CD14-positive monocyte (primary cell): ENCODE measurements around the gene CXCR3. TPM values are rescaled to one million over a fixed set of nuclear protein-coding genes. Genes with fewer than 3 reads are reported as not detected.

Experiments used
- DNase-seq, 3 donors: peaks; one replicate each; pipeline ENCODE4 v3.0.0-alpha.2; 2011 to 2022
- H2AFZ ChIP-seq: 2 replicates; pipeline ENCODE4 v1.6.0; 2012; ENCODE audit warnings: mild to moderate bottlenecking, low read depth, low read length, inconsistent platforms; ENCODE audit not compliant: insufficient read depth, poor library complexity, severe bottlenecking
- H3K27ac ChIP-seq, 2 donors: 1 replicate in 1 of 2; 2 replicates in 1 of 2; pipeline ENCODE4 v1.5.1; 2012 to 2013; ENCODE audit warnings: low read length in 2 of 2, control low read depth in 1 of 2, inconsistent platforms in 1 of 2, low read depth in 1 of 2, mild to moderate bottlenecking in 1 of 2
- H3K27me3 ChIP-seq, 2 donors: one replicate each; pipeline versions ENCODE4 v1.6.0 to v1.6.1; 2011 to 2013; ENCODE audit warnings: low read length in 2 of 2; ENCODE audit not compliant: control insufficient read depth in 2 of 2, insufficient read depth in 2 of 2
- H3K36me3 ChIP-seq, 2 donors: replicated peaks in 1 of 2; 1 replicate in 1 of 2; 2 replicates in 1 of 2; pipeline versions ENCODE4 v1.5.1 to v1.6.1; 2012 to 2013; ENCODE audit warnings: low read length in 2 of 2, control low read depth in 1 of 2, inconsistent platforms in 1 of 2, mild to moderate bottlenecking in 1 of 2; ENCODE audit not compliant: insufficient read depth in 2 of 2, control insufficient read depth in 1 of 2
- H3K4me1 ChIP-seq, 2 donors: 1 replicate in 1 of 2; 2 replicates in 1 of 2; pipeline versions ENCODE4 v1.5.1 to v1.6.1; 2012 to 2013; ENCODE audit warnings: low read length in 2 of 2, control low read depth in 1 of 2, inconsistent platforms in 1 of 2, mild to moderate bottlenecking in 1 of 2, moderate library complexity in 1 of 2; ENCODE audit not compliant: insufficient read depth in 2 of 2, control insufficient read depth in 1 of 2
- H3K4me2 ChIP-seq: replicated peaks from 2 replicates; pipeline ENCODE3; 2012; ENCODE audit warnings: low read length, moderate library complexity, mild to moderate bottlenecking; ENCODE audit not compliant: poor library complexity, severe bottlenecking; ENCODE audit errors: extremely low read depth
- H3K4me3 ChIP-seq, 3 experiments: fragments of 200-600 bp in 1 of 3; sonication (generic) in 1 of 3; replicated peaks in 1 of 3; 1 replicate in 2 of 3; 2 replicates in 1 of 3; pipeline ENCODE4 v1.5.1; 2011 to 2013; ENCODE audit warnings: low read length in 3 of 3, mild to moderate bottlenecking in 3 of 3, control low read depth in 2 of 3, low read depth in 2 of 3, inconsistent platforms in 1 of 3, moderate library complexity in 1 of 3
- H3K79me2 ChIP-seq: 2 replicates; pipeline ENCODE4 v1.6.0; 2012; ENCODE audit warnings: mild to moderate bottlenecking, control low read depth, inconsistent platforms, low read length, moderate library complexity; ENCODE audit not compliant: insufficient read depth
- H3K9ac ChIP-seq: 2 replicates; pipeline ENCODE4 v1.6.0; 2017; ENCODE audit warnings: low read length, mild to moderate bottlenecking; ENCODE audit not compliant: insufficient read depth, poor library complexity, severe bottlenecking
- H3K9me3 ChIP-seq, 2 donors: replicated peaks in 1 of 2; 1 replicate in 1 of 2; 2 replicates in 1 of 2; pipeline versions ENCODE4 v1.5.1 to v1.6.1; 2012 to 2013; ENCODE audit warnings: low read length in 2 of 2, control low read depth in 1 of 2; ENCODE audit not compliant: control insufficient read depth in 1 of 2, insufficient read depth in 1 of 2
- H4K20me1 ChIP-seq: 2 replicates; pipeline ENCODE4 v1.6.0; 2012; ENCODE audit warnings: mild to moderate bottlenecking, low read length, control low read depth, moderate library complexity; ENCODE audit not compliant: insufficient read depth
- H3K27ac Mint-ChIP-seq, 7 donors: one replicate each; pipeline ENCODE4 v1.8.0; 2020; ENCODE audit warnings: mild to moderate bottlenecking in 7 of 7, mixed read lengths in 7 of 7, moderate library complexity in 6 of 7, inconsistent platforms in 2 of 7
- H3K27me3 Mint-ChIP-seq, 3 donors: one replicate each; pipeline ENCODE4 v1.8.0; 2021 to 2022; ENCODE audit warnings: low read depth in 3 of 3, mild to moderate bottlenecking in 3 of 3, mixed read lengths in 3 of 3, moderate library complexity in 3 of 3, inconsistent platforms in 1 of 3
- H3K36me3 Mint-ChIP-seq, 2 donors: one replicate each; pipeline ENCODE4 v1.8.0; 2020; ENCODE audit warnings: mixed read lengths in 2 of 2, inconsistent platforms in 1 of 2, mild to moderate bottlenecking in 1 of 2
- H3K4me1 Mint-ChIP-seq: one replicate; pipeline ENCODE4 v1.8.0; 2020; ENCODE audit warnings: mild to moderate bottlenecking, mixed read lengths
- H3K4me3 Mint-ChIP-seq, 2 donors: one replicate each; pipeline ENCODE4 v1.8.0; 2020; ENCODE audit warnings: mild to moderate bottlenecking in 2 of 2, mixed read lengths in 2 of 2, moderate library complexity in 1 of 2
- H3K9me3 Mint-ChIP-seq, 7 donors: one replicate each; pipeline ENCODE4 v1.8.0; 2020 to 2022; ENCODE audit warnings: mixed read lengths in 7 of 7, mild to moderate bottlenecking in 6 of 7, moderate library complexity in 6 of 7, inconsistent platforms in 2 of 7
- WGBS: methylation state at CpG from one replicate; pipeline ENCODE4 v1.1.5; 2013; ENCODE audit warnings: missing lambda C conversion rate; ENCODE audit not compliant: insufficient coverage; 5-methylcytosine and 5-hydroxymethylcytosine counted together
- intact Hi-C, 2 donors: fragments of 100-400 bp; cut with micrococcal nuclease; formaldehyde crosslinking; loops; one replicate each; pipeline versions ENCODE4 v1.15.0 to v1.15.1; 2023
- polyA plus RNA-seq, 3 donors: library from polyadenylated mRNA; depleted of rRNA in 1 of 3; unstranded in 2 of 3; stranded (reverse) in 1 of 3; fragments of 300-500 nt in 2 of 3; fragments of >200 nt in 1 of 3; fragmentation: Illumina TruSeq in 2 of 3; gene quantifications; 1 replicate in 2 of 3; 2 replicates in 1 of 3; pipeline ENCODE4 v1.2.3, GENCODE V29; 2012 to 2021
- TF ChIP-seq, protein P1 (sequence below): fragments of 200-600 bp; IDR thresholded peaks from one replicate; pipeline ENCODE4 v1.8.0; 2022; ENCODE audit warnings: antibody characterized with exemption, mild to moderate bottlenecking

CXCR3 gene
- polyA plus RNA-seq, 3 donors: 0.04 to 0.14 (median 0.10) TPM

GRCh38 chrX:71609095-71609750 lies 9.1 kb downstream of the CXCR3 start:
- no peak overlapping the region for H3K27ac Mint-ChIP-seq
- Histone ChIP-seq H3K79me2 (no peaks in the 10 kb centered on the region), H3K4me2 (no peak overlapping the region), H2AFZ (no peak overlapping the region), H3K9me3 (no peaks in the 10 kb centered on the region), H3K36me3 (peaks cover 62 to 90% of the 10 kb centered on the region in 2 donors), H3K27ac (no peak overlapping the region), H4K20me1 (no peaks in the 10 kb centered on the region), H3K4me3 (no peak overlapping the region), H3K27me3 (no peaks in the 10 kb centered on the region), H3K4me1 (no peaks in the 10 kb centered on the region), H3K9ac (no peak overlapping the region)
- peaks cover 81 to 83% of the 10 kb centered on the region in 2 donors for H3K36me3 Mint-ChIP-seq
- TF ChIP-seq, protein P1, sequence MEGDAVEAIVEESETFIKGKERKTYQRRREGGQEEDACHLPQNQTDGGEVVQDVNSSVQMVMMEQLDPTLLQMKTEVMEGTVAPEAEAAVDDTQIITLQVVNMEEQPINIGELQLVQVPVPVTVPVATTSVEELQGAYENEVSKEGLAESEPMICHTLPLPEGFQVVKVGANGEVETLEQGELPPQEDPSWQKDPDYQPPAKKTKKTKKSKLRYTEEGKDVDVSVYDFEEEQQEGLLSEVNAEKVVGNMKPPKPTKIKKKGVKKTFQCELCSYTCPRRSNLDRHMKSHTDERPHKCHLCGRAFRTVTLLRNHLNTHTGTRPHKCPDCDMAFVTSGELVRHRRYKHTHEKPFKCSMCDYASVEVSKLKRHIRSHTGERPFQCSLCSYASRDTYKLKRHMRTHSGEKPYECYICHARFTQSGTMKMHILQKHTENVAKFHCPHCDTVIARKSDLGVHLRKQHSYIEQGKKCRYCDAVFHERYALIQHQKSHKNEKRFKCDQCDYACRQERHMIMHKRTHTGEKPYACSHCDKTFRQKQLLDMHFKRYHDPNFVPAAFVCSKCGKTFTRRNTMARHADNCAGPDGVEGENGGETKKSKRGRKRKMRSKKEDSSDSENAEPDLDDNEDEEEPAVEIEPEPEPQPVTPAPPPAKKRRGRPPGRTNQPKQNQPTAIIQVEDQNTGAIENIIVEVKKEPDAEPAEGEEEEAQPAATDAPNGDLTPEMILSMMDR: no peak
- DNase-seq: no peak
- peaks cover 0 to 1% (median 0%) of the 10 kb centered on the region in 7 donors for H3K9me3 Mint-ChIP-seq
- H3K4me1 Mint-ChIP-seq: no peaks in the 10 kb centered on the region
- intact Hi-C loops: no loop called here
- H3K27me3 Mint-ChIP-seq: peaks cover 0 to 4% (median 0%) of the 10 kb centered on the region in 3 donors
- no CpG with 5 or more reads among the region's 3 CpGs for WGBS
- no peak overlapping the region for H3K4me3 Mint-ChIP-seq

- TF ChIP-seq, protein P1: no peak
- intact Hi-C loops: no loop called here
- Histone ChIP-seq H3K9ac (no peak overlapping the region), H4K20me1 (no peaks in the 10 kb centered on the region), H3K79me2 (no peaks in the 10 kb centered on the region), H3K9me3 (no peaks in the 10 kb centered on the region), H3K4me1 (no peaks in the 10 kb centered on the region), H3K27me3 (no peaks in the 10 kb centered on the region), H3K27ac (no peak overlapping the region), H3K4me2 (no peak overlapping the region), H3K36me3 (peaks cover 63 to 92% of the 10 kb centered on the region in 2 donors), H2AFZ (no peak overlapping the region), H3K4me3 (no peak overlapping the region)
- DNase-seq: no peak
- Mint-ChIP-seq H3K4me1 (no peaks in the 10 kb centered on the region), H3K9me3 (peaks cover 0 to 4% (median 0%) of the 10 kb centered on the region in 7 donors), H3K27ac (no peak overlapping the region), H3K4me3 (no peak overlapping the region), H3K36me3 (peaks cover 84 to 85% of the 10 kb centered on the region in 2 donors), H3K27me3 (peaks cover 0 to 4% (median 0%) of the 10 kb centered on the region in 3 donors)
- WGBS: no CpG with 5 or more reads among the region's 2 CpGs
Observed at GRCh38 chrX:71607488-71607887, 10.8 kb downstream of the CXCR3 start.
